IMR-90 (cell line): ENCODE data around the gene GPR32. TPM values are rescaled to one million over a fixed set of nuclear protein-coding genes. Genes with fewer than 3 reads are reported as not detected.
"Not testable (repeated sequence)": the region's sequence is repeated elsewhere in the genome, so short reads cannot be mapped to it uniquely, and the experiment has no call there.

Experiments used
- ATAC-seq: fragments of 200-7000 bp; cut with Tn5 transposase; 2 replicates; pipeline ENCODE4 v1.9.1; 2020; ENCODE audit warnings: low read depth, mild to moderate bottlenecking, moderate library complexity
- BruUV-seq: library from RNA; stranded (reverse); fragments of 400-500 nt; replicated peaks from 2 replicates; lab custom pipeline; 2021; lab: Mats Ljungman, UMichigan
- CTCF ChIA-PET: fragments of 300-600 bp; formaldehyde crosslinking; extraction: SDS; loops from one replicate; lab custom pipeline; 2021; ENCODE audit warnings: antibody characterized with exemption; lab: Yijun Ruan, JAX
- POLR2A ChIA-PET: fragments of 300-600 bp; sonication (Branson Sonifier 250); formaldehyde crosslinking; loops from one replicate; lab custom pipeline; 2022; ENCODE audit warnings: antibody characterized with exemption; ENCODE audit not compliant: unreplicated experiment; lab: Charles Lee
- DNase-seq: peaks from one replicate; pipeline ENCODE4 v3.0.0; 2013
- H2AFZ ChIP-seq: replicated peaks from 2 replicates; pipeline ENCODE3; 2013; ENCODE audit warnings: low read length, mild to moderate bottlenecking; ENCODE audit not compliant: poor library complexity
- H2AK5ac ChIP-seq: 2 replicates; pipeline ENCODE4 v1.6.1; 2013; ENCODE audit warnings: low read depth, low read length, inconsistent platforms
- H2AK9ac ChIP-seq: replicated peaks from 2 replicates; pipeline ENCODE3; 2013; ENCODE audit warnings: mild to moderate bottlenecking, low read depth, low read length, moderate library complexity; ENCODE audit not compliant: poor library complexity
- H2BK120ac ChIP-seq: 2 replicates; pipeline ENCODE4 v1.6.1; 2013; ENCODE audit warnings: low read depth, low read length, inconsistent platforms
- H2BK15ac ChIP-seq: 3 replicates; pipeline ENCODE4 v1.6.1; 2013; ENCODE audit warnings: low read depth, low read length, inconsistent platforms
- H2BK20ac ChIP-seq: 2 replicates; pipeline ENCODE4 v1.6.1; 2013; ENCODE audit warnings: low read depth, mild to moderate bottlenecking, inconsistent platforms, low read length, moderate library complexity
- H2BK5ac ChIP-seq: 2 replicates; pipeline ENCODE4 v1.6.1; 2013; ENCODE audit warnings: mild to moderate bottlenecking, low read depth, low read length, inconsistent platforms; ENCODE audit not compliant: poor library complexity, severe bottlenecking
- H3K14ac ChIP-seq: replicated peaks from 2 replicates; pipeline ENCODE4 v1.6.1; 2013; ENCODE audit warnings: low read depth, low read length, inconsistent platforms
- H3K18ac ChIP-seq: 2 replicates; pipeline ENCODE4 v1.6.1; 2013; ENCODE audit warnings: low read depth, low read length, control low read depth
- H3K23ac ChIP-seq: 2 replicates; pipeline ENCODE4 v1.6.1; 2013; ENCODE audit warnings: low read depth, low read length, inconsistent platforms
- H3K27ac ChIP-seq: 2 replicates; pipeline ENCODE4 v1.5.1; 2013; ENCODE audit warnings: mild to moderate bottlenecking, control low read depth, low read length; ENCODE audit not compliant: insufficient read depth
- H3K27me3 ChIP-seq: 2 replicates; pipeline ENCODE4 v1.6.1; 2013; ENCODE audit warnings: low read length; ENCODE audit not compliant: control insufficient read depth, insufficient read depth
- H3K36me3 ChIP-seq: 2 replicates; pipeline ENCODE4 v1.6.1; 2013; ENCODE audit warnings: low read length, mixed read lengths; ENCODE audit not compliant: control insufficient read depth, insufficient read depth
- H3K4ac ChIP-seq: 2 replicates; pipeline ENCODE4 v1.6.1; 2013; ENCODE audit warnings: low read depth, low read length, inconsistent platforms
- H3K4me1 ChIP-seq: 2 replicates; pipeline ENCODE4 v1.6.1; 2013; ENCODE audit warnings: low read length, mixed read lengths; ENCODE audit not compliant: control insufficient read depth, insufficient read depth
- H3K4me2 ChIP-seq: 2 replicates; pipeline ENCODE4 v1.6.1; 2013; ENCODE audit warnings: low read depth, mild to moderate bottlenecking, control low read depth, low read length, moderate library complexity
- H3K4me3 ChIP-seq: 2 replicates; pipeline ENCODE4 v1.5.1; 2013; ENCODE audit warnings: low read depth, mild to moderate bottlenecking, control low read depth, low read length, moderate library complexity; ENCODE audit not compliant: insufficient read depth
- H3K56ac ChIP-seq: 2 replicates; pipeline ENCODE4 v1.6.1; 2013; ENCODE audit warnings: low read length, inconsistent platforms; ENCODE audit not compliant: insufficient read depth; ENCODE audit errors: extremely low read depth
- H3K79me1 ChIP-seq, 2 experiments: 2 replicates each; pipeline ENCODE4 v1.6.1; 2013; ENCODE audit warnings: low read length in 2 of 2, inconsistent platforms in 1 of 2, low read depth in 1 of 2
- H3K9ac ChIP-seq: 2 replicates; pipeline ENCODE4 v1.6.1; 2013; ENCODE audit warnings: low read depth, low read length, control low read depth
- H3K9me1 ChIP-seq: 2 replicates; pipeline ENCODE4 v1.6.1; 2013; ENCODE audit warnings: low read length, inconsistent platforms; ENCODE audit not compliant: insufficient read depth
- H3K9me3 ChIP-seq: 2 replicates; pipeline ENCODE4 v1.6.1; 2013; ENCODE audit warnings: low read length; ENCODE audit not compliant: control insufficient read depth, insufficient read depth
- H4K20me1 ChIP-seq: 2 replicates; pipeline ENCODE4 v1.6.1; 2013; ENCODE audit warnings: low read length, inconsistent platforms; ENCODE audit not compliant: insufficient read depth
- H4K5ac ChIP-seq: 2 replicates; pipeline ENCODE4 v1.6.1; 2013; ENCODE audit warnings: mild to moderate bottlenecking, low read depth, low read length, control low read depth
- H4K8ac ChIP-seq, 2 experiments: 2 replicates each; pipeline ENCODE4 v1.6.1; 2013; ENCODE audit warnings: low read depth in 2 of 2, low read length in 2 of 2, control low read depth in 1 of 2, inconsistent platforms in 1 of 2
- H4K91ac ChIP-seq: 2 replicates; pipeline ENCODE4 v1.6.1; 2013; ENCODE audit warnings: low read depth, low read length, inconsistent platforms; ENCODE audit not compliant: insufficient read depth
- WGBS, 2 experiments: methylation state at CpG; one replicate each; pipeline versions ENCODE4 v1.1.5 to v1.1.7; 2013; ENCODE audit warnings: missing lambda C conversion rate in 2 of 2; ENCODE audit not compliant: insufficient read length in 1 of 2; ENCODE audit errors: extremely low coverage in 2 of 2; 5-methylcytosine and 5-hydroxymethylcytosine counted together
- dilution Hi-C: fragments of 300-500 bp; cut with HindIII; formaldehyde crosslinking; loops from one replicate; pipeline ENCODE4 v1.14.3; 2018; ENCODE audit warnings: low sequenced_read_pairs; ENCODE audit not compliant: unreplicated experiment
- in situ Hi-C: fragments of 300-500 bp; cut with MboI; formaldehyde crosslinking; loops from 3 replicates; pipeline ENCODE4 v1.14.3; 2019; ENCODE audit warnings: low sequenced_read_pairs, inconsistent platforms, mixed read lengths
- intact Hi-C: fragments of 100-400 bp; cut with micrococcal nuclease; formaldehyde crosslinking; loops from 2 replicates; pipeline ENCODE4 v1.10.0; 2022
- polyA plus RNA-seq, 3 experiments: library from polyadenylated mRNA; depleted of rRNA; stranded (reverse); fragments of >200 nt; gene quantifications; 2 replicates each; pipeline ENCODE4 v1.2.3, GENCODE V29; 2012; ENCODE audit warnings: low replicate concordance in 1 of 3
- total RNA-seq: library from RNA; depleted of rRNA; stranded (reverse); fragments of >200 nt; gene quantifications from 2 replicates; pipeline ENCODE4 v1.2.3, GENCODE V29; 2012

GPR32 gene
- total and polyA plus RNA-seq, 2 of the 4 experiments (the other 2 are of a cell fraction) = not detected

DNA sequence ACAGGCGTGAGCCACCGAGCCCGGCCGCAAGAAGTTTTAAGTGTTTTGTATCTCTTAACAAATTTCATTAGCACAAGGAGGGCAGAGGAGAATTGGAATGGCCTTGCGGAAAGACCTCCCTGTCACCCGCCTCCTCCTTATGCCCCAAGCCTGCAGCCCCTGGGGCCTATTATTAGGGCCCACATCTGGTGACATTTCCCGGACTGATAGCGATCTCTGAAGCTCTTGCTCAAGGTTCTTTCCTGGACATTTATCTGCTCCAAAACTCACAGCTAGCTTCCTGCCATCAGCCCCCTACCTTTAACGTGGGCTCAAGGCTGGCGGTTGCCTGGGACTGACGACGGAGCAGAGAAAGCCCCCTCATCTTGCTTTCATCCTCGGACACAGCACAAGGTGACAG is 6.7 kb upstream of the GPR32 start:
- H3K23ac ChIP-seq, H2AFZ ChIP-seq, H3K4me3 ChIP-seq, H3K27ac ChIP-seq, H3K56ac ChIP-seq, H2BK15ac ChIP-seq, H2AK9ac ChIP-seq, intact Hi-C loops, H3K9ac ChIP-seq, H3K4me1 ChIP-seq, H3K4me2 ChIP-seq, in situ Hi-C loops, POLR2A ChIA-PET, H3K4ac ChIP-seq, H3K14ac ChIP-seq, H4K8ac ChIP-seq, H3K9me1 ChIP-seq, dilution Hi-C loops, H4K20me1 ChIP-seq, DNase-seq, H3K18ac ChIP-seq, H2BK5ac ChIP-seq, H4K5ac ChIP-seq, H2BK120ac ChIP-seq, ATAC-seq, CTCF ChIA-PET, H3K36me3 ChIP-seq, H2AK5ac ChIP-seq, H3K27me3 ChIP-seq, H2BK20ac ChIP-seq, H3K79me1 ChIP-seq, H3K9me3 ChIP-seq, BruUV-seq, H4K91ac ChIP-seq: not testable (repeated sequence)
- WGBS, 2 experiments = no CpG with 5 or more reads among the region's 13 CpGs
